ENCODE measurements around the gene CFAP410. TPM values are rescaled to one million over a fixed set of nuclear protein-coding genes. Genes with fewer than 3 reads are reported as not detected.
A peak's percentile ranks its signal among the peaks of the same experiment; 100 is the strongest.

Gene CFAP410
- total and polyA plus RNA-seq, 2 donors from 2014 or later, result 23.3 to 45.3 TPM

DNA sequence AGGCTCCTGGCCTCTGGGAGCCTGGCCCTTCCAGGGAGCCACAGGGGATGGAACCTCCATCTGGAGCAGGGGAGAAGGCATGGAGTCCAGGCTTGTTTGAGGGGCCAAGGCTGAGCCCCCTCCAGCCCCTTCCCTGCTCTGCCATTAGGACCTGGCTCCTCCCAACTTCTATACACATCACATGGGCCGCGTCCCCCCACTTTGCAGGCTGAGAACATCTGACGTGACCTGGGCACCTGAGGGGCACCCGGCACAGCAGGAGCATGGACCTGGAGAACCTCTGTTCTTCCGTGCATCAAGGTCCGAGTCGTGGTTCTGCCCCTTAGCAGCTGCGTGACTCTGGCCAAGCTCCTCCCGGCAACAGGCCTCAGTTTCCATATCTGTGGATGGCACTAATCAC lies 57.4 kb downstream of the CFAP410 start:
- peak in 1 of 5 donors; percentile 51 for DNase-seq
- TF ChIP-seq, protein P1, sequence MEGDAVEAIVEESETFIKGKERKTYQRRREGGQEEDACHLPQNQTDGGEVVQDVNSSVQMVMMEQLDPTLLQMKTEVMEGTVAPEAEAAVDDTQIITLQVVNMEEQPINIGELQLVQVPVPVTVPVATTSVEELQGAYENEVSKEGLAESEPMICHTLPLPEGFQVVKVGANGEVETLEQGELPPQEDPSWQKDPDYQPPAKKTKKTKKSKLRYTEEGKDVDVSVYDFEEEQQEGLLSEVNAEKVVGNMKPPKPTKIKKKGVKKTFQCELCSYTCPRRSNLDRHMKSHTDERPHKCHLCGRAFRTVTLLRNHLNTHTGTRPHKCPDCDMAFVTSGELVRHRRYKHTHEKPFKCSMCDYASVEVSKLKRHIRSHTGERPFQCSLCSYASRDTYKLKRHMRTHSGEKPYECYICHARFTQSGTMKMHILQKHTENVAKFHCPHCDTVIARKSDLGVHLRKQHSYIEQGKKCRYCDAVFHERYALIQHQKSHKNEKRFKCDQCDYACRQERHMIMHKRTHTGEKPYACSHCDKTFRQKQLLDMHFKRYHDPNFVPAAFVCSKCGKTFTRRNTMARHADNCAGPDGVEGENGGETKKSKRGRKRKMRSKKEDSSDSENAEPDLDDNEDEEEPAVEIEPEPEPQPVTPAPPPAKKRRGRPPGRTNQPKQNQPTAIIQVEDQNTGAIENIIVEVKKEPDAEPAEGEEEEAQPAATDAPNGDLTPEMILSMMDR (IDR thresholded peaks at IDR 0.05; ENCODE audit: borderline replicate concordance, extremely low read depth, insufficient read depth), result no peak

DNA sequence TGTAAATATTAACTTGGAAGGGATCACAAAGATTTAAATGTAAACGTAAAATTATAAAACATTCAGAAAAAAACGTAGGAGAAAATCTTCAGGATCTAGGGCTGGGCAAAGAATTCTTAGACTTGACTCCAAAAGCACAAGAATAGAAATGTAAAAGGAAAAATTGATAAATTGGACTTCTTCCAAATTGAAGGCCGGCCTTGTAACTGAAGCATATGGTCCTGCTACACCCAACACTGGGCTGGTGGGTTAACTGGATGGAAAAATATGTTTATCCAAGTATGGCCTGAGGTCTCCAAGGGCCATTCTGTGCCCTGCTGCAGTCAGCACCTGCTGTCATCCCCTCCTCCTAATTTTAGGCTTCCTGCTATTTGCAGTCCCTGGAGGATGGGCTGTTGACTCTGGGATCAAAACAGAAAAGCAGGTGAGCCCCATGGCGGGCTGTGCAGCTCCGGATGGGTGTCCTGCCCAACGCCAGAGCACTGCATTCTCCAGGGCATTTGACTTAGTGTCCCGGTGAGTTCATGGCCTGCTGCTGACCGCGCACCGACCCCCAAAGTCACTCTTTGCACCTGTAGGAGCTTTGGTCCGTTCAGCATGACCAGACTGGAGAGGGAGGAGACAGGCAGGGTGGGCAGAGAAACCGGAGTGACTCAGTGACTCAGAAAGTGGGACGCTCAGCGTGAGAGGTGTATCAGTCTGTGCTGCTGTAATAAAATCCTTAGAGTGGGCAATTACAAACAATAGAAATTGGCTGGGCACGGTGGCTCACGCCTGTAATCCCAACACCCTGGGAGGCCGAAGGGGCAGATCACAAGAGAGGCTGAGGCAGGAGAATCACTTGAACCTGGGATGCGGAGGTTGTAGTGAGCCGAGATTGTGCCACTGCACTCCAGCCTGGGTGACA lies 59.6 kb downstream of the CFAP410 start:
- intact Hi-C loops (cut with DNase I), result no loop called here
- FAIRE-seq, result no peak
- no peak overlapping the region for H3K27ac ChIP-seq (ENCODE audit: low read depth in 2 of 2, low read length in 2 of 2)
- TF ChIP-seq, protein P1 (IDR thresholded peaks at IDR 0.05; ENCODE audit: borderline replicate concordance, extremely low read depth, insufficient read depth), result no peak
- H3K9me3 ChIP-seq (ENCODE audit: control insufficient read depth in 2 of 3, insufficient read depth in 1 of 3, low read length in 3 of 3), result no peaks in the 10 kb centered on the region
- H3K4me3 ChIP-seq (ENCODE audit: low read length in 3 of 3), result no peak overlapping the region
- H3K9ac ChIP-seq (ENCODE audit: low read length in 3 of 3), result no peak overlapping the region
- H3K27me3 ChIP-seq (ENCODE audit: control insufficient read depth, insufficient read depth, low read length), result no peaks in the 10 kb centered on the region
- H3K36me3 ChIP-seq (ENCODE audit: control insufficient read depth in 2 of 3, insufficient read depth in 3 of 3, low read length in 3 of 3), result no peaks in the 10 kb centered on the region
- DNase-seq, result peak in 2 of 5 donors; percentile 36 to 62
- no peaks in the 10 kb centered on the region for H3K4me1 ChIP-seq (ENCODE audit: control insufficient read depth in 2 of 3, insufficient read depth in 2 of 3, low read depth in 1 of 3, low read length in 3 of 3)

More for the DNA sequence above, 57.4 kb downstream of the CFAP410 start:
- Histone ChIP-seq H3K4me1 (ENCODE audit: control insufficient read depth in 2 of 3, insufficient read depth in 2 of 3, low read depth in 1 of 3, low read length in 3 of 3) (no peaks in the 10 kb centered on the region), H3K27me3 (ENCODE audit: control insufficient read depth, insufficient read depth, low read length) (no peaks in the 10 kb centered on the region), H3K36me3 (ENCODE audit: control insufficient read depth in 2 of 3, insufficient read depth in 3 of 3, low read length in 3 of 3) (no peaks in the 10 kb centered on the region), H3K9ac (ENCODE audit: low read length in 3 of 3) (no peak overlapping the region), H3K9me3 (ENCODE audit: control insufficient read depth in 2 of 3, insufficient read depth in 1 of 3, low read length in 3 of 3) (no peaks in the 10 kb centered on the region), H3K27ac (ENCODE audit: low read depth in 2 of 2, low read length in 2 of 2) (no peak overlapping the region), H3K4me3 (ENCODE audit: low read length in 3 of 3) (no peak overlapping the region)
- intact Hi-C loops (cut with DNase I), result no loop called here
- FAIRE-seq, result no peak

Other genes with a start within 250 kb of the CFAP410 start
- 8.1 TPM for gene PWP2, start 232.0 kb downstream of the CFAP410 start, total RNA-seq
- gene PWP2, start 232.0 kb downstream of the CFAP410 start, polyA plus RNA-seq (ENCODE audit: insufficient read depth, low read depth, low replicate concordance), result 0.84 TPM
- gene GATD3, start 205.7 kb downstream of the CFAP410 start, total RNA-seq, result 15.8 TPM
- gene GATD3, start 205.7 kb downstream of the CFAP410 start, polyA plus RNA-seq (ENCODE audit: insufficient read depth, low read depth, low replicate concordance), result 18.3 TPM
- gene ICOSLG, start 98.4 kb downstream of the CFAP410 start, total RNA-seq, result 10.2 TPM
- gene ICOSLG, start 98.4 kb downstream of the CFAP410 start, polyA plus RNA-seq (ENCODE audit: insufficient read depth, low read depth, low replicate concordance), result 3.0 TPM
- not detected for gene DNMT3L, start 77.5 kb downstream of the CFAP410 start, total RNA-seq
- 0.47 TPM for gene DNMT3L, start 77.5 kb downstream of the CFAP410 start, polyA plus RNA-seq (ENCODE audit: insufficient read depth, low read depth, low replicate concordance)
- 0.25 TPM for gene AIRE, start 53.5 kb downstream of the CFAP410 start, total RNA-seq
- gene AIRE, start 53.5 kb downstream of the CFAP410 start, polyA plus RNA-seq (ENCODE audit: insufficient read depth, low read depth, low replicate concordance), result 0.09 TPM
- 197 TPM for gene PFKL, start 39.3 kb downstream of the CFAP410 start, total RNA-seq
- gene PFKL, start 39.3 kb downstream of the CFAP410 start, polyA plus RNA-seq (ENCODE audit: insufficient read depth, low read depth, low replicate concordance), result 155 TPM
- gene TRPM2, start 14.2 kb upstream of the CFAP410 start, total RNA-seq, result 11.5 TPM
- gene TRPM2, start 14.2 kb upstream of the CFAP410 start, polyA plus RNA-seq (ENCODE audit: insufficient read depth, low read depth, low replicate concordance), result 2.0 TPM
- 1.4 TPM for gene LRRC3, start 116.1 kb upstream of the CFAP410 start, total RNA-seq
- 0.60 TPM for gene LRRC3, start 116.1 kb upstream of the CFAP410 start, polyA plus RNA-seq (ENCODE audit: insufficient read depth, low read depth, low replicate concordance)
- not detected for gene KRTAP10-1, start 200.8 kb upstream of the CFAP410 start, total RNA-seq
- gene KRTAP10-1, start 200.8 kb upstream of the CFAP410 start, polyA plus RNA-seq (ENCODE audit: insufficient read depth, low read depth, low replicate concordance), result not detected
- gene KRTAP10-2, start 212.1 kb upstream of the CFAP410 start, total RNA-seq, result not detected
- not detected for gene KRTAP10-2, start 212.1 kb upstream of the CFAP410 start, polyA plus RNA-seq (ENCODE audit: insufficient read depth, low read depth, low replicate concordance)
- not detected for gene KRTAP10-3, start 219.4 kb upstream of the CFAP410 start, total RNA-seq
- not detected for gene KRTAP10-3, start 219.4 kb upstream of the CFAP410 start, polyA plus RNA-seq (ENCODE audit: insufficient read depth, low read depth, low replicate concordance)
- gene KRTAP10-4, start 234.3 kb upstream of the CFAP410 start, total RNA-seq, result not detected
- gene KRTAP10-4, start 234.3 kb upstream of the CFAP410 start, polyA plus RNA-seq (ENCODE audit: insufficient read depth, low read depth, low replicate concordance), result not detected
- gene KRTAP10-5, start 241.2 kb upstream of the CFAP410 start, total RNA-seq, result not detected
- gene KRTAP10-5, start 241.2 kb upstream of the CFAP410 start, polyA plus RNA-seq (ENCODE audit: insufficient read depth, low read depth, low replicate concordance), result not detected

All from kidney (tissue), 14 donors.